GM23248 (cell line): ENCODE data around the gene VPS33B. TPM values are rescaled to one million over a fixed set of nuclear protein-coding genes. Genes with fewer than 3 reads are reported as not detected.

Source experiments
- DNase-seq: peaks from one replicate; pipeline ENCODE4 v3.0.0-alpha.2; 2015
- H2AFZ ChIP-seq: fragments of 200-600 bp; sonication (generic); 2 replicates; pipeline ENCODE4 v1.6.1; 2016; ENCODE audit warnings: antibody characterized with exemption
- H3F3A ChIP-seq: fragments of 200-600 bp; sonication (generic); 2 replicates; pipeline ENCODE4 v1.6.1; 2016; ENCODE audit warnings: mild to moderate bottlenecking, antibody characterized with exemption, mixed run types; ENCODE audit not compliant: insufficient read depth
- H3K27ac ChIP-seq: fragments of 200-600 bp; sonication (generic); 2 replicates; pipeline ENCODE4 v1.5.1; 2016; ENCODE audit warnings: mild to moderate bottlenecking
- H3K27me3 ChIP-seq: fragments of 200-600 bp; sonication (generic); replicated peaks from 2 replicates; pipeline ENCODE4 v1.6.1; 2016; ENCODE audit warnings: mild to moderate bottlenecking; ENCODE audit not compliant: insufficient read depth
- H3K36me3 ChIP-seq: fragments of 200-600 bp; sonication (generic); 2 replicates; pipeline ENCODE4 v1.6.1; 2016; ENCODE audit warnings: low read depth, mild to moderate bottlenecking
- H3K4me1 ChIP-seq: fragments of 200-600 bp; sonication (generic); 2 replicates; pipeline ENCODE4 v1.6.1; 2016; ENCODE audit warnings: mild to moderate bottlenecking; ENCODE audit not compliant: insufficient read depth
- H3K4me2 ChIP-seq: fragments of 200-600 bp; sonication (generic); one replicate; pipeline ENCODE4 v1.6.1; 2016; ENCODE audit warnings: mild to moderate bottlenecking; ENCODE audit not compliant: unreplicated experiment
- H3K4me3 ChIP-seq: fragments of 200-600 bp; sonication (generic); 2 replicates; pipeline ENCODE4 v1.5.1; 2016; ENCODE audit warnings: mild to moderate bottlenecking
- H3K79me2 ChIP-seq: fragments of 200-600 bp; sonication (generic); 2 replicates; pipeline ENCODE4 v1.6.1; 2016; ENCODE audit warnings: mild to moderate bottlenecking; ENCODE audit not compliant: insufficient read depth
- H3K9ac ChIP-seq: fragments of 200-600 bp; sonication (generic); 2 replicates; pipeline ENCODE4 v1.6.1; 2016; ENCODE audit warnings: mild to moderate bottlenecking
- H3K9me2 ChIP-seq: fragments of 200-600 bp; sonication (generic); 2 replicates; pipeline ENCODE4 v1.6.1; 2016; ENCODE audit warnings: mixed run types, mild to moderate bottlenecking, moderate library complexity; ENCODE audit not compliant: insufficient read depth
- H3K9me3 ChIP-seq: fragments of 200-600 bp; sonication (generic); one replicate; pipeline ENCODE4 v1.6.1; 2017; ENCODE audit warnings: low read depth
- H4K20me1 ChIP-seq: fragments of 200-600 bp; sonication (generic); 2 replicates; pipeline ENCODE4 v1.6.0; 2016; ENCODE audit not compliant: insufficient read depth
- EZH2 ChIP-seq: fragments of 200-600 bp; sonication (generic); IDR thresholded peaks from 2 replicates; pipeline ENCODE4 v1.6.1; 2018; ENCODE audit warnings: antibody characterized with exemption, mild to moderate bottlenecking; ENCODE audit not compliant: insufficient read depth, poor library complexity, severe bottlenecking
- EZH2phosphoT487 ChIP-seq: fragments of 200-600 bp; sonication (generic); IDR thresholded peaks from 2 replicates; pipeline ENCODE4 v1.6.1; 2018; ENCODE audit warnings: antibody characterized with exemption, moderate library complexity, mild to moderate bottlenecking, low read depth; ENCODE audit not compliant: insufficient read depth
- WGBS, 2 experiments: methylation state at CpG; one replicate each; pipeline ENCODE4 v1.1.6; 2015 to 2017; ENCODE audit warnings: low lambda C conversion rate in 2 of 2, low coverage in 1 of 2; ENCODE audit errors: missing lambda C conversion rate in 2 of 2; 5-methylcytosine and 5-hydroxymethylcytosine counted together
- in situ Hi-C: fragments of 300-500 bp; cut with MboI; formaldehyde crosslinking; loops from 2 replicates; pipeline ENCODE4 v1.15.0; 2020
- polyA plus RNA-seq: library from polyadenylated mRNA; unstranded; fragments of >200 nt; fragmentation: Nextera tagmentation; extraction: Ambion mirVana; gene quantifications from 2 replicates; pipeline ENCODE4 v1.2.1, GENCODE V29; 2016
- total RNA-seq: library from RNA; depleted of rRNA; stranded (reverse); fragments of >200 nt; shearing (Covaris generic); gene quantifications from 2 replicates; pipeline ENCODE4 v1.2.3, GENCODE V29; 2014

VPS33B gene
- total and polyA plus RNA-seq, 2 experiments from 2014 or later: 7.0 to 10.2 TPM

DNA sequence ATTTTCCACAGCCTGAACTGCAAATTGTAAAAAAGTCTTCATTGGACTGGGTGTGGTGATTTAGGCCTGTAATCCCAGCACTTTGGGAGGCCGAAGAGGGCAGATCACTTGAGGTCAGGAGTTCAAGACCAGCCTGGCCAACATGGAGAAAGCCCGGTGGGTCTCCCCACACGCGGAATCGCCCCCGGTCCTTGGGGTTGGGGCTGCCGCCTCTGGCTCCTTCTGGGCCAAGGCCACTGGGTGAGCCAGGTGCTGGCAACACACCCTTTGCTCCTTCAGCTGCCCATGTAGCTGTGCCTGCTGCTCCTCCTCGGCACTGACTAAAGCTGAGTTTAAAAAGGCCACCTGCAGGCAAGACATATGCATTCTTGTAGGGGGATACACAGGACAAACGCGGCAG, 9.4 kb upstream of the VPS33B start:
- Histone ChIP-seq H3K4me3 (no peak overlapping the region), H3K27me3 (no peaks in the 10 kb centered on the region; the same call in none of the 2 replicates), H3F3A (no peaks in the 10 kb centered on the region), H3K79me2 (no peaks in the 10 kb centered on the region), H3K27ac (no peak overlapping the region), H3K4me2 (no peak overlapping the region), H2AFZ (no peak overlapping the region), H3K9me2 (no peaks in the 10 kb centered on the region), H3K9ac (no peak overlapping the region), H4K20me1 (no peaks in the 10 kb centered on the region), H3K36me3 (no peaks in the 10 kb centered on the region), H3K9me3 (no peaks in the 10 kb centered on the region), H3K4me1 (no peaks in the 10 kb centered on the region)
- TF ChIP-seq EZH2phosphoT487: no peak
- no peak for TF ChIP-seq EZH2
- no peak for DNase-seq
- 71 to 75% methylated on average over 10 of the region's 10 CpGs for WGBS, 2 experiments
- in situ Hi-C loops: no loop called here

DNA sequence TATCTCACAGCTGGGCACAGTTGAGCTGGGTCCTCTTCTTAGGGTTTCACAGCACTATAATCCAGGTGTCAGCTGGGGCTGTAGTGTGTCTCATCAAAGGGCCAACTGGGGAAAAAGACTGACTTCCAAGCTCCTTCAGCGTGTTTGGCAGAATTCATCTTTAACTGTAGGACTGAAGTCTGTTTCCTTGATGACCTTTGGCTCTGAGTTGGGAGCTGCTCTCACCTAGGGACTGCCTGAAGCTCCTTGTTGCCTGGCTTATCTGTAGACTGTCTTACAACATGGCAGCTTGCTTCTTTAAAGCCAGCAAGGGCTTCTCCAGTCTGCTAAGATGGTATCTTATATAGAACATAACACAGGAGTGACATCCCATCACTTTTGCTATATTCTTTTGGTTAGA, 5.3 kb upstream of the VPS33B start:
- no peak overlapping the region for H3K4me2 ChIP-seq
- H3K9ac ChIP-seq: no peak overlapping the region
- H3K9me2 ChIP-seq: no peaks in the 10 kb centered on the region
- WGBS, 2 experiments: 14 to 18% methylated on average over 1 of the region's 1 CpG
- no peaks in the 10 kb centered on the region; the same call in 1 of the 2 replicates for H3K27me3 ChIP-seq
- H3F3A ChIP-seq: no peaks in the 10 kb centered on the region
- H3K79me2 ChIP-seq: no peaks in the 10 kb centered on the region
- no peak for TF ChIP-seq EZH2phosphoT487
- no peak for TF ChIP-seq EZH2
- no peak overlapping the region for H3K4me3 ChIP-seq
- H4K20me1 ChIP-seq: no peaks in the 10 kb centered on the region
- H3K27ac ChIP-seq: no peak overlapping the region
- no peaks in the 10 kb centered on the region; the same call in 1 of the 2 replicates for H3K4me1 ChIP-seq
- no peak overlapping the region for H2AFZ ChIP-seq
- H3K9me3 ChIP-seq: no peaks in the 10 kb centered on the region
- no peaks in the 10 kb centered on the region for H3K36me3 ChIP-seq
- in situ Hi-C loops: no loop called here
- DNase-seq: no peak

DNA sequence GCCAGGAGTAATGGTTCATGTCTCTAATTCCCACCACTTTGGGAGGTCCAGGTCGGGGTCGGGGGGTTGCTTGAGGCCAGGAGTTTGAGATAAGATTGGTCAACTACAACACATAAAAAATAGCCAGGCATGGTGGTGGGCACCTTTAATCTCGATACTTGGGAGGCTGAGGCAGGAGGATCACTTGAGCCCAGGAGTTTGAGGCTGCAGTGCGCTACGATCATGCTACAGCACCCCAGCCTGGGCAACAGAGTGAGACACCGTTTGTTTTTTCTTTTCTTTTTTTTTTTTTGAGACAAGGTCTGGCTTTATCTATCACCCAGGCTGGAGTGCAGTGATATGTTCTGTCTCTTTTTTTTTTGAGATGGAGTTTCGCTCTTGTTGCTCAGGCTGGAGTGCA, 1.3 kb upstream of the VPS33B start:
- TF ChIP-seq EZH2: no peak
- no peak for TF ChIP-seq EZH2phosphoT487
- no peak for DNase-seq
- no peak overlapping the region for H3K4me2 ChIP-seq
- 95 to 96% methylated on average over 7 of the region's 7 CpGs for WGBS, 2 experiments
- peaks cover 10% of the 10 kb centered on the region for H3K4me1 ChIP-seq
- H3K27me3 ChIP-seq: no peaks in the 10 kb centered on the region
- no peaks in the 10 kb centered on the region for H3K9me2 ChIP-seq
- H3F3A ChIP-seq: peaks cover 4% of the 10 kb centered on the region; the same call in 1 of the 2 replicates
- H2AFZ ChIP-seq: no peak overlapping the region
- no peaks in the 10 kb centered on the region for H4K20me1 ChIP-seq
- H3K27ac ChIP-seq: no peak overlapping the region
- in situ Hi-C loops: no loop called here
- H3K9me3 ChIP-seq: no peaks in the 10 kb centered on the region
- peaks cover 36% of the 10 kb centered on the region for H3K79me2 ChIP-seq
- H3K4me3 ChIP-seq: no peak overlapping the region
- H3K36me3 ChIP-seq: no peaks in the 10 kb centered on the region
- H3K9ac ChIP-seq: no peak overlapping the region

DNA sequence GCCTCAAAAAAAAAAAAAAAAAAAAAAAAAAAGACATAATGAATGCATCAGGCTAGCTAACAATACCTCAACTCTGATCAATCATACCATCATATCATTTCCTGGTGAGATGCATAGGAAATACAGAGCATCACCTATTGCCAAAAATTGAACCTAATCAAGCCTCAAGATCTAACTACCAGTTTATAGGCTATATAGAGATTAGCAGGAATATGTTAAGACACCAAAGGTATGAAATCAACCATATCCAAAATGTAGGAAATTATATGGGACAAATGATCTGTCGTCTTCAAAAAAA, 387 bp upstream of the VPS33B start:
- in situ Hi-C loops: no loop called here
- no peak for DNase-seq
- H3K79me2 ChIP-seq: peaks cover 46% of the 10 kb centered on the region
- peak overlapping the region; percentile 82 for H3K9ac ChIP-seq
- H3K4me1 ChIP-seq: peaks cover 10% of the 10 kb centered on the region
- no peaks in the 10 kb centered on the region for H3K27me3 ChIP-seq
- no peaks in the 10 kb centered on the region for H3K36me3 ChIP-seq
- H3K4me3 ChIP-seq: peak overlapping the region; percentile 98
- H3K4me2 ChIP-seq: peak overlapping the region; percentile 84
- peak overlapping the region; percentile 40 for H3K27ac ChIP-seq
- H4K20me1 ChIP-seq: no peaks in the 10 kb centered on the region
- H3K9me3 ChIP-seq: no peaks in the 10 kb centered on the region
- H3K9me2 ChIP-seq: no peaks in the 10 kb centered on the region
- TF ChIP-seq EZH2 (no peak), EZH2phosphoT487 (no peak)
- WGBS, 2 experiments: 0 to 3% methylated on average over 1 of the region's 1 CpG
- H2AFZ ChIP-seq: peak overlapping the region; percentile 97
- H3F3A ChIP-seq: peaks cover 4% of the 10 kb centered on the region; the same call in 1 of the 2 replicates

DNA sequence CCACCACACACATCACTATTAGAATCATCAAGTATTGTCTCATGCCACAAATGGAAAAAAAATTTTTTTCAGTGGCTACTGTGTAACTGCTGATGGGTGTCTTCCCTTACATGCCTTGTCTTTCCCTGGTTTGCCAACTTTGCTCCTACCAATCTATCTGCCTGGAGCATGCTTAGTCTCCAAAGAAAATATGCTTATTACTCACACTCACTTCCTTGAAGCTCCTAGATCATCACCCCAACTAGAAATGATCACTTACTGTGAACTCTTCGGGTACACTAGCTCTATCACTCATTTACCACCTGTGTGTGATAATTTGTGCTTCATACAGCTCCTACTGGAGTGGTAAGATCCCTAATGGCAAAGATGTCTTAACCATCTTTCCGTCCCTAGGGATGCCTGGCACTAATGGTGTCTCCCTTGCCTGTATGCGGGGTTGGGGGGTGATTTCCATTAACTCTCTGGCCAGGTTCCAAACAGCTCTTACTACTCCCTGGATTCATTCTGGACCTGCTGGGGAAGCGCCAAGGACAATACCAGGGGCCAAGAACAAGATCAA, 799 bp downstream of the VPS33B start:
- H3K27me3 ChIP-seq: no peaks in the 10 kb centered on the region
- H3K4me2 ChIP-seq: peak overlapping the region; percentile 84
- peak; percentile 66 for DNase-seq
- in situ Hi-C loops: no loop called here
- H3K27ac ChIP-seq: peak overlapping the region; percentile 40
- H3K9me2 ChIP-seq: no peaks in the 10 kb centered on the region
- peaks cover 54% of the 10 kb centered on the region for H3K79me2 ChIP-seq
- H3K9ac ChIP-seq: peak overlapping the region; percentile 82
- H2AFZ ChIP-seq: peak overlapping the region; percentile 97
- H3K4me1 ChIP-seq: peaks cover 10% of the 10 kb centered on the region
- no peaks in the 10 kb centered on the region for H3K9me3 ChIP-seq
- no peaks in the 10 kb centered on the region for H4K20me1 ChIP-seq
- peaks cover 4% of the 10 kb centered on the region; the same call in 1 of the 2 replicates for H3F3A ChIP-seq
- no peaks in the 10 kb centered on the region for H3K36me3 ChIP-seq
- 7 to 8% methylated on average over 4 of the region's 4 CpGs for WGBS, 2 experiments
- TF ChIP-seq EZH2 (no peak), EZH2phosphoT487 (no peak)
- H3K4me3 ChIP-seq: peak overlapping the region; percentile 98
